PC-9 (cell line): ENCODE results near the gene IFT88. TPM values are rescaled to one million over a fixed set of nuclear protein-coding genes. Genes with fewer than 3 reads are reported as not detected.

ENCODE experiments used
- BruUV-seq: library from RNA; stranded (reverse); fragments of 400-500 nt; replicated peaks from 2 replicates; lab custom pipeline; 2021; lab: Mats Ljungman, UMichigan
- CTCF ChIA-PET: fragments of 300-600 bp; sonication (Branson Sonifier 250); formaldehyde crosslinking; loops from one replicate; lab custom pipeline; 2022; ENCODE audit warnings: antibody characterized with exemption; lab: Charles Lee
- POLR2A ChIA-PET: fragments of 300-600 bp; sonication (Branson Sonifier 250); formaldehyde crosslinking; loops from one replicate; lab custom pipeline; 2022; ENCODE audit warnings: antibody characterized with exemption; ENCODE audit not compliant: unreplicated experiment; lab: Charles Lee
- DNase-seq, 2 experiments: peaks; one replicate each; pipeline versions ENCODE4 v3.0.0 to v3.0.0-alpha.2; 2015 to 2022; ENCODE audit warnings: mixed read lengths in 1 of 2
- H2AFZ ChIP-seq: fragments of 200-600 bp; sonication (generic); 2 replicates; pipeline ENCODE4 v1.8.1; 2017; ENCODE audit warnings: antibody characterized with exemption
- H3F3A ChIP-seq: fragments of 200-600 bp; sonication (generic); 2 replicates; pipeline ENCODE4 v1.8.1; 2017; ENCODE audit warnings: antibody characterized with exemption, mild to moderate bottlenecking, low read depth; ENCODE audit not compliant: insufficient read depth
- H3K27ac ChIP-seq: fragments of 200-600 bp; sonication (generic); 2 replicates; pipeline ENCODE4 v1.6.1; 2016; ENCODE audit warnings: mixed run types
- H3K27me3 ChIP-seq: fragments of 200-600 bp; sonication (generic); 2 replicates; pipeline ENCODE4 v1.6.1; 2016; ENCODE audit warnings: low read depth, mixed run types; ENCODE audit not compliant: insufficient read depth
- H3K36me3 ChIP-seq: fragments of 200-600 bp; sonication (generic); 2 replicates; pipeline ENCODE4 v1.6.1; 2016; ENCODE audit warnings: low read depth, mixed run types
- H3K4me1 ChIP-seq: fragments of 200-600 bp; sonication (generic); replicated peaks from 2 replicates; pipeline ENCODE4 v1.6.1; 2016; ENCODE audit warnings: mixed run types; ENCODE audit not compliant: insufficient read depth
- H3K4me2 ChIP-seq: fragments of 200-600 bp; sonication (generic); 2 replicates; pipeline ENCODE4 v1.6.1; 2017; ENCODE audit warnings: mixed run types
- H3K4me3 ChIP-seq: fragments of 200-600 bp; sonication (generic); 2 replicates; pipeline ENCODE4 v1.6.1; 2016; ENCODE audit warnings: mixed run types
- H3K79me2 ChIP-seq: fragments of 200-600 bp; sonication (generic); 2 replicates; pipeline ENCODE4 v1.6.1; 2017; ENCODE audit warnings: low read depth, mixed run types
- H3K9me2 ChIP-seq: fragments of 200-600 bp; sonication (generic); 2 replicates; pipeline ENCODE4 v1.8.1; 2017; ENCODE audit warnings: mild to moderate bottlenecking; ENCODE audit not compliant: insufficient read depth
- H3K9me3 ChIP-seq: fragments of 200-600 bp; sonication (generic); 2 replicates; pipeline ENCODE4 v1.8.1; 2016; ENCODE audit warnings: low read depth; ENCODE audit not compliant: insufficient read depth
- H4K20me1 ChIP-seq: fragments of 200-600 bp; sonication (generic); 2 replicates; pipeline ENCODE4 v1.8.1; 2017; ENCODE audit not compliant: insufficient read depth
- EZH2 ChIP-seq: fragments of 200-600 bp; sonication (generic); IDR thresholded peaks from 2 replicates; pipeline ENCODE4 v1.8.0; 2017; ENCODE audit warnings: antibody characterized with exemption, low read depth
- intact Hi-C: fragments of 100-400 bp; cut with micrococcal nuclease; formaldehyde crosslinking; loops from one replicate; pipeline ENCODE4 v1.10.0; 2022; ENCODE audit not compliant: unreplicated experiment
- total RNA-seq: library from RNA; stranded (reverse); gene quantifications from 2 replicates; pipeline ENCODE4 v1.2.3, GENCODE V29; 2021
- TF ChIP-seq, protein P1 (sequence below): fragments of 200-600 bp; sonication (generic); conservative IDR thresholded peaks from 2 replicates; pipeline ENCODE4 v1.6.1; 2017; ENCODE audit warnings: mixed run types, antibody characterized with exemption, mild to moderate bottlenecking, moderate library complexity

Gene IFT88
- total RNA-seq, 1 experiment from 2014 or later, result 11.7 TPM

DNA sequence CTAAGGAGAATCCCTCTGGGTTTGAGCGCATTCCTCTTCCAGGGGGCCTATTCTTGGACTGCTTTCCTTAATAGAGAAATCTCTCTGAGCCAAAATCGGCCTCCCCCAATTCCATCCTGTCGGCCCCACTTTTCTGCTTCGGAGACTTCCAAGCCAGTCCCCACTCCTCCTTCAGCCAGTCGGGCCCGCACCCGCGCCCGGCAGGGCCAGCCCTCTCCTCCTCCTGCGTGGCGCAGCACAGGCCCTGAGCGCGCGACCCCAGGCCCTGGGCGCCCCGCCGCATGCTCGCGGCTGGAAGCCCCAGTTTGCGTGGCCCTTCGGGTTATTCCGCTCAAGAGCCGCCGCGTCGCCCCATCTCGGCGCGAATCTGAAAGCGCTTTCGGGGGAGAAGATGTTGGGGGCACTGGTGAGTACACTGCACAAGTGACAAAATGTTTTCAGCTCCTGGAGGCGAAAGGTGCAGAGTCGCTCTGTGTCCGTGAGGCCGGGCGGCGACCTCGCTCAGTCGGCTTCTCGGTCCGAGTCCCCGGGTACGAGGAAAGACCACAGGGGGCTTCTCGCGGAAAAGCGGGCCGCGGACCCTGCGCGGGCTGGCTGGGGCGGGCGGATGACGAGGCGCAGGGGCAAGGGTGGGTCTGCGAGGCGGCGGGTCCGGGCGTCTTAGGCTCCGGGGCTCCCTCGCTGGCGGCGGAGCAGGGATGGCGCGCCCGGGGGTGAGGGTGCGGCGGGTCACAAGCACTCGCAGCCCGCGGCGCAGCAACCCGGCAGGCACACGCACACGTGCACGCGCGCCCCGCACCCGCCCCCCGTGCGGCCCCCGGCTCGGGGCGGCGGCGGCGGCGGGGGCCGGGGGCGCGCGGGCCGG is 136.2 kb downstream of the IFT88 start, which contains the start of gene IL17D:
IL17D (plus strand) TSS at position 785 of the 865 bp plus-strand sequence. CDS start 303 bp downstream, outside the sequence.
- DNase-seq, result peak; percentile 5 to 39
- H3K4me3 ChIP-seq, result peak within 1 kb of the TSS; percentile 77
- TF ChIP-seq, protein P1, sequence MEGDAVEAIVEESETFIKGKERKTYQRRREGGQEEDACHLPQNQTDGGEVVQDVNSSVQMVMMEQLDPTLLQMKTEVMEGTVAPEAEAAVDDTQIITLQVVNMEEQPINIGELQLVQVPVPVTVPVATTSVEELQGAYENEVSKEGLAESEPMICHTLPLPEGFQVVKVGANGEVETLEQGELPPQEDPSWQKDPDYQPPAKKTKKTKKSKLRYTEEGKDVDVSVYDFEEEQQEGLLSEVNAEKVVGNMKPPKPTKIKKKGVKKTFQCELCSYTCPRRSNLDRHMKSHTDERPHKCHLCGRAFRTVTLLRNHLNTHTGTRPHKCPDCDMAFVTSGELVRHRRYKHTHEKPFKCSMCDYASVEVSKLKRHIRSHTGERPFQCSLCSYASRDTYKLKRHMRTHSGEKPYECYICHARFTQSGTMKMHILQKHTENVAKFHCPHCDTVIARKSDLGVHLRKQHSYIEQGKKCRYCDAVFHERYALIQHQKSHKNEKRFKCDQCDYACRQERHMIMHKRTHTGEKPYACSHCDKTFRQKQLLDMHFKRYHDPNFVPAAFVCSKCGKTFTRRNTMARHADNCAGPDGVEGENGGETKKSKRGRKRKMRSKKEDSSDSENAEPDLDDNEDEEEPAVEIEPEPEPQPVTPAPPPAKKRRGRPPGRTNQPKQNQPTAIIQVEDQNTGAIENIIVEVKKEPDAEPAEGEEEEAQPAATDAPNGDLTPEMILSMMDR, result no peak
- TF ChIP-seq EZH2, result no peak
- no peaks in the 10 kb centered on the region for H3K27me3 ChIP-seq
- H3K4me2 ChIP-seq, result peak within 1 kb of the TSS; percentile 95
- CTCF ChIA-PET, result no interaction called here
- POLR2A ChIA-PET, result no interaction called here
- no peaks in the 10 kb centered on the region for H3K9me3 ChIP-seq
- peaks cover 14% of the 10 kb centered on the region for H3K4me1 ChIP-seq
- no peaks in the 10 kb centered on the region for H4K20me1 ChIP-seq
- intact Hi-C loops, result loop anchor here (5.0 kb wide), 1 partner anchor 594 kb away; no protein-coding TSS in a partner anchor
- BruUV-seq, result TSS peak; percentile 61
- peaks cover 4% of the 10 kb centered on the region; the same call in 1 of the 2 replicates for H3F3A ChIP-seq
- H3K79me2 ChIP-seq, result 0 out of 2 replicates have a peak, but pooled peaks cover 6% of the 10 kb centered on the region
- H2AFZ ChIP-seq, result peak within 1 kb of the TSS; percentile 94
- H3K27ac ChIP-seq, result no peak within 1 kb of the TSS
- no peaks in the 10 kb centered on the region for H3K36me3 ChIP-seq
- no peaks in the 10 kb centered on the region for H3K9me2 ChIP-seq

DNA sequence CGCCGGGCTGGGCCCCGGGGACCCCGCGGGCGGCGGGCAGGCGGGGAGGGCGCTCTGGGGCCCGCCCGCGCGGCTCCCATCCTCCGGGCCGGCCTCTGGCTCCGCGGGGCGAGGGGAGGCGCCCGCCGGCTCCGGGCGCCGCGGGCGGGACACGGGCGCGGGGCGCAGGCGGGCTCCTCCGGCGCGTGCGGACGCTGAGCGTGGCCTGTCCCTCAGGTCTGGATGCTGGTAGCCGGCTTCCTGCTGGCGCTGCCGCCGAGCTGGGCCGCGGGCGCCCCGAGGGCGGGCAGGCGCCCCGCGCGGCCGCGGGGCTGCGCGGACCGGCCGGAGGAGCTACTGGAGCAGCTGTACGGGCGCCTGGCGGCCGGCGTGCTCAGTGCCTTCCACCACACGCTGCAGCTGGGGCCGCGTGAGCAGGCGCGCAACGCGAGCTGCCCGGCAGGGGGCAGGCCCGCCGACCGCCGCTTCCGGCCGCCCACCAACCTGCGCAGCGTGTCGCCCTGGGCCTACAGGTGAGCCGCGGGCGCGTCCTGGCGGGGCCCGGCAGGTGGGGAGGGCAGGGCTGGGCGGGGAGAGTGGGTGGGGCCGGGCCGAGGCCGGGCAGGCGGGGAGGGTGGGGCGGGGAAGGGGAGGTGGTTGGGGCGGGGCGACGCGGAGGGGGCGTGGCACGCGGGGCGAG is 137.0 kb downstream of the IFT88 start:
- H3K27ac ChIP-seq, result no peak overlapping the region
- no TSS peak for BruUV-seq
- H3F3A ChIP-seq, result peaks cover 4% of the 10 kb centered on the region; the same call in 1 of the 2 replicates
- POLR2A ChIA-PET, result no interaction called here
- no peaks in the 10 kb centered on the region for H3K9me2 ChIP-seq
- H3K36me3 ChIP-seq, result no peaks in the 10 kb centered on the region
- no peaks in the 10 kb centered on the region for H3K9me3 ChIP-seq
- intact Hi-C loops, result loop anchor here (5.0 kb wide), 1 partner anchor 593 kb away; no protein-coding TSS in a partner anchor
- H3K79me2 ChIP-seq, result 0 out of 2 replicates have a peak, but pooled peaks cover 6% of the 10 kb centered on the region
- no peaks in the 10 kb centered on the region for H3K27me3 ChIP-seq
- no peaks in the 10 kb centered on the region for H4K20me1 ChIP-seq
- peak; percentile 66 to 87 for DNase-seq
- TF ChIP-seq, protein P1, result no peak; the same call in 1 of the 2 replicates
- TF ChIP-seq EZH2, result no peak
- H3K4me2 ChIP-seq, result no peak overlapping the region
- CTCF ChIA-PET, result no interaction called here
- H2AFZ ChIP-seq, result no peak overlapping the region
- no peak overlapping the region; the same call in 1 of the 2 replicates for H3K4me3 ChIP-seq
- H3K4me1 ChIP-seq, result peaks cover 14% of the 10 kb centered on the region

DNA sequence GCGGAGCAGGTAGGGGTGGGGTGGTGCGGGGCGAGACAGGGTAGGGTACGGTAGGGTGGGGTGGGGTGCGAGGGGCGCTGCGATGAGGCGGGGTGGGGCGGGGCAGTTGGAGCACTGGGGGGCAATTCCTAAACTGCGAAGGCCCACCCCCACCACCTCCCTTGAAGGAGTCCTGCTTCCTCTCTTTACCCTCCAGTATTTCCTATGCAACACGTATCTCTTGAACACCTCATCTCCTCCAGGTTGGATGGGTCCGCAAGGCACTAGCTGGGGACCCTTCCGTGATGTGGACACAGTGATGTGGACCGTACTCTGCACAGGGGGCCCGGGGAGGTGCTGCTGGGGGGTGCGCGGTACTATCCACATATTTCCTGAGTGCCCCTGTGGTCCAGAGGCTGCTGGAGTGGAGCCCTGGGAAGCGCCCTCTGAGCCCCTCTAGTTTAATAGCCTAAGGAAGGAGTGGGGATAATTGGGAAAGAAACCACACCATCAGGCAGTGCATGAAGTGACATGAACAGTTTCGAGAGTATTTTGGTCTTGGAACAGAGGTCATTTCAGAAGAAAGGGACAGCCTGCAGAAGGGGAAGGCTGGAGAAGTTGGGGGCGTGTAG is 137.6 kb downstream of the IFT88 start:
- Histone ChIP-seq H3K9me3 (no peaks in the 10 kb centered on the region), H3K4me1 (peaks cover 14% of the 10 kb centered on the region), H3K27me3 (no peaks in the 10 kb centered on the region), H3K36me3 (no peaks in the 10 kb centered on the region), H4K20me1 (no peaks in the 10 kb centered on the region), H3K79me2 (0 out of 2 replicates have a peak, but pooled peaks cover 6% of the 10 kb centered on the region), H2AFZ (no peak overlapping the region; the same call in 1 of the 2 replicates), H3K27ac (no peak overlapping the region), H3K4me2 (peak overlapping the region; percentile 51), H3K9me2 (no peaks in the 10 kb centered on the region), H3K4me3 (peak overlapping the region; percentile 31; the same call in 1 of the 2 replicates), H3F3A (peaks cover 4% of the 10 kb centered on the region; the same call in 1 of the 2 replicates)
- ChIA-PET CTCF (no interaction called here), POLR2A (no interaction called here)
- BruUV-seq, result no TSS peak
- DNase-seq, result no peak
- intact Hi-C loops, result loop anchor here (5.0 kb wide), 1 partner anchor 593 kb away; no protein-coding TSS in a partner anchor
- TF ChIP-seq EZH2, result no peak
- TF ChIP-seq, protein P1, result no peak; the same call in 1 of the 2 replicates
